ENCODE data around the gene SLC2A1.
A peak's percentile ranks its signal among the peaks of the same experiment; 100 is the strongest.

The SLC2A1 gene

GRCh38 chr1:42938645-42939615, 19.7 kb downstream of the SLC2A1 start:
- Histone ChIP-seq H3K4me3 (ENCODE audit: low read length) (no peak overlapping the region), H3F3A (ENCODE audit: control insufficient read depth, insufficient read depth) (0 out of 2 replicates have a peak, but pooled peaks cover 4% of the 10 kb centered on the region), H3K9me3 (ENCODE audit: control insufficient read depth, insufficient read depth, low read length) (no peaks in the 10 kb centered on the region), H3K4me1 (ENCODE audit: control insufficient read depth, low read length) (peaks cover 65% of the 10 kb centered on the region), H3K9me2 (replicated peaks; ENCODE audit: control insufficient read depth, low read length) (no peaks in the 10 kb centered on the region), H3K4me2 (ENCODE audit: low read length) (no peak overlapping the region; the same call in 1 of the 2 replicates), H3K27me3 (ENCODE audit: control insufficient read depth, low read length) (no peaks in the 10 kb centered on the region), H3K27ac (ENCODE audit: low read depth, low read length) (no peak overlapping the region), H4K20me1 (ENCODE audit: control insufficient read depth, insufficient read depth, low read depth, low read length) (peaks cover 46% of the 10 kb centered on the region), H3K36me3 (ENCODE audit: control insufficient read depth, low read length) (peaks cover 96% of the 10 kb centered on the region), H3K79me2 (ENCODE audit: control insufficient read depth, low read length) (peaks cover 98% of the 10 kb centered on the region)
- no peak for TF ChIP-seq EZH2phosphoT487 (IDR thresholded peaks at IDR 0.05; ENCODE audit: borderline replicate concordance, low read length)
- TF ChIP-seq, protein P1, sequence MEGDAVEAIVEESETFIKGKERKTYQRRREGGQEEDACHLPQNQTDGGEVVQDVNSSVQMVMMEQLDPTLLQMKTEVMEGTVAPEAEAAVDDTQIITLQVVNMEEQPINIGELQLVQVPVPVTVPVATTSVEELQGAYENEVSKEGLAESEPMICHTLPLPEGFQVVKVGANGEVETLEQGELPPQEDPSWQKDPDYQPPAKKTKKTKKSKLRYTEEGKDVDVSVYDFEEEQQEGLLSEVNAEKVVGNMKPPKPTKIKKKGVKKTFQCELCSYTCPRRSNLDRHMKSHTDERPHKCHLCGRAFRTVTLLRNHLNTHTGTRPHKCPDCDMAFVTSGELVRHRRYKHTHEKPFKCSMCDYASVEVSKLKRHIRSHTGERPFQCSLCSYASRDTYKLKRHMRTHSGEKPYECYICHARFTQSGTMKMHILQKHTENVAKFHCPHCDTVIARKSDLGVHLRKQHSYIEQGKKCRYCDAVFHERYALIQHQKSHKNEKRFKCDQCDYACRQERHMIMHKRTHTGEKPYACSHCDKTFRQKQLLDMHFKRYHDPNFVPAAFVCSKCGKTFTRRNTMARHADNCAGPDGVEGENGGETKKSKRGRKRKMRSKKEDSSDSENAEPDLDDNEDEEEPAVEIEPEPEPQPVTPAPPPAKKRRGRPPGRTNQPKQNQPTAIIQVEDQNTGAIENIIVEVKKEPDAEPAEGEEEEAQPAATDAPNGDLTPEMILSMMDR (IDR thresholded peaks at IDR 0.05; ENCODE audit: low read depth, low read length, poor library complexity, severe bottlenecking) = no peak

- Histone ChIP-seq H3K79me2 (ENCODE audit: control insufficient read depth, low read length) (peaks cover 98% of the 10 kb centered on the region), H3K36me3 (ENCODE audit: control insufficient read depth, low read length) (peaks cover 96% of the 10 kb centered on the region), H3K27ac (ENCODE audit: low read depth, low read length) (no peak overlapping the region), H3K27me3 (ENCODE audit: control insufficient read depth, low read length) (no peaks in the 10 kb centered on the region), H3K4me2 (ENCODE audit: low read length) (peak overlapping the region; percentile 63), H3K9me3 (ENCODE audit: control insufficient read depth, insufficient read depth, low read length) (no peaks in the 10 kb centered on the region), H3F3A (ENCODE audit: control insufficient read depth, insufficient read depth) (peaks cover 10% of the 10 kb centered on the region; the same call in 1 of the 2 replicates), H3K9me2 (replicated peaks; ENCODE audit: control insufficient read depth, low read length) (no peaks in the 10 kb centered on the region), H4K20me1 (ENCODE audit: control insufficient read depth, insufficient read depth, low read depth, low read length) (peaks cover 38% of the 10 kb centered on the region), H3K4me1 (ENCODE audit: control insufficient read depth, low read length) (peaks cover 65% of the 10 kb centered on the region), H3K4me3 (ENCODE audit: low read length) (no peak overlapping the region)
- TF ChIP-seq, protein P1 (IDR thresholded peaks at IDR 0.05; ENCODE audit: low read depth, low read length, poor library complexity, severe bottlenecking) = no peak
- no peak for TF ChIP-seq EZH2phosphoT487 (IDR thresholded peaks at IDR 0.05; ENCODE audit: borderline replicate concordance, low read length)
Observed at GRCh38 chr1:42937836-42938644, 20.6 kb downstream of the SLC2A1 start.

DNA sequence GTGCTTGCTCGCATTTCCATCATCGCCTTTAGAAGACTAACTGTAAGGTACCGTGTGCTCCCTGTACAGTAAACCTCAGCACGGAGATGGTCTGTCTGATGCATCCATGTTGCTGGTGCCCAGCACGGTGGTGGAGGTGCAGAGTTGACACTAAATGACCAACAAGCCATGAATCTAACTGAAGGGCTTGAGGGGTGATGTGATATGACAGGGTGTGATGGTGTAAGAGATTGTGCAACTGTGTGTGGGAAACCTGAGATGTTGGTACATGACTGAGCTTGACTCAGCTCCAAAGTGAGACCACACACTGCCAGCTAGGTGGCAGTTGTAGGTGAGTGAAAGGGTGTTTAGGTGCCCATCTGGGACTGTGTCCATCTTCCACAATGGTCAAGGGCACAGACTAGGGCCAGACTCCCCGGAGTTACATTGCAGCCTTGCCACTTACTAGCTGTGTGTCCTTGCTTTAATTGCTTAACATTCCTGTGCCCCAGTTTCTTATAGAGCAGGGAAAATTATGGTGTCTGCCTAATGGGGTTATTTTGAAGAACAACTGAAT, 21.4 kb downstream of the SLC2A1 start:
- peaks cover 43% of the 10 kb centered on the region for H4K20me1 ChIP-seq (ENCODE audit: control insufficient read depth, insufficient read depth, low read depth, low read length)
- no peaks in the 10 kb centered on the region for H3K9me3 ChIP-seq (ENCODE audit: control insufficient read depth, insufficient read depth, low read length)
- H3K36me3 ChIP-seq (ENCODE audit: control insufficient read depth, low read length) = peaks cover 96% of the 10 kb centered on the region
- peaks cover 73% of the 10 kb centered on the region for H3K4me1 ChIP-seq (ENCODE audit: control insufficient read depth, low read length)
- TF ChIP-seq, protein P1 (IDR thresholded peaks at IDR 0.05; ENCODE audit: low read depth, low read length, poor library complexity, severe bottlenecking) = no peak
- no peak for TF ChIP-seq EZH2phosphoT487 (IDR thresholded peaks at IDR 0.05; ENCODE audit: borderline replicate concordance, low read length)
- no peaks in the 10 kb centered on the region for H3K9me2 ChIP-seq (replicated peaks; ENCODE audit: control insufficient read depth, low read length)
- H3K27me3 ChIP-seq (ENCODE audit: control insufficient read depth, low read length) = no peaks in the 10 kb centered on the region
- peaks cover 16% of the 10 kb centered on the region for H3F3A ChIP-seq (ENCODE audit: control insufficient read depth, insufficient read depth)
- peaks cover 98% of the 10 kb centered on the region for H3K79me2 ChIP-seq (ENCODE audit: control insufficient read depth, low read length)
- H3K4me2 ChIP-seq (ENCODE audit: low read length) = peak overlapping the region; percentile 63
- H3K27ac ChIP-seq (ENCODE audit: low read depth, low read length) = 0 out of 2 replicates have a peak overlapping the region, but pooled peaks have one; percentile 46
- H3K4me3 ChIP-seq (ENCODE audit: low read length) = no peak overlapping the region; the same call in none of the 2 replicates

Data from DOHH2 (cell line).